ENCODE results near the gene BCAS1. TPM values are rescaled to one million over a fixed set of nuclear protein-coding genes. Genes with fewer than 3 reads are reported as not detected.
A peak's percentile ranks its signal among the peaks of the same experiment; 100 is the strongest.

BCAS1 gene
- total RNA-seq, 1 donor from 2014 or later, result under 0.01 TPM

DNA sequence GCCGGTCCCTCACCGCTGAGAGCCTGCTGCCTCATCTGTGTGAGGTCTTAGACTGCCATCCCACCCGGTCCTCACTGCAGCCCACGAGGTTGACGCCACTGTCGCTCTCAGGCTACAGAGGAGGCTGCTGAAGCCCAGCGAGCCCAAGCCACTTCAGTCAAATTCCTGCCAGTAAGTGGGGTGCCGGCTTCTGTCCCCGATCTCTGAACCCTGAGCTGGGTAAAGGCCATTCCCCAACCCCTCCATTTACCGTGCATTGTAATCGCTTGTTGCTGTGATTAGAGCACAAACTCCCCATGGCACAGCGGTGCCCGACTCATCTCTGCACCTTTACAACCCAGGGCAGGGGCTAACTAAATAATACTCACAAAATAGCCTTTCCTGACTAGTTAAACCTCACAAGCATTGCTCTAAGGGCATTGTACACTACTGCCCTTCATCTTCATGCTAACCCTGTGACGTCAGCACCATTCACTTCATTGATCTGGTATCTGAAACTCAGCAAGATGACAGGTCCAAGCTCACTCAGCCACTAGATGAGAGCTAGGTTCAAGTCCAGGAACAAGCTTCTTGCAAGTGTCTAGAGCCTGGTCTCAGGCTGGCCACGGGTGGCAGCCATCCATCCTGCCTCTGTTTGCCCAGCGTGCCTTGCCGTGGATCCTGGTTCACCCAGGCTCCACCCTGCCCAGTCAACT, 122.7 kb downstream of the BCAS1 start:
- no peak overlapping the region for H3K4me3 ChIP-seq (ENCODE audit: low read depth, low read length)
- TF ChIP-seq, protein P1, sequence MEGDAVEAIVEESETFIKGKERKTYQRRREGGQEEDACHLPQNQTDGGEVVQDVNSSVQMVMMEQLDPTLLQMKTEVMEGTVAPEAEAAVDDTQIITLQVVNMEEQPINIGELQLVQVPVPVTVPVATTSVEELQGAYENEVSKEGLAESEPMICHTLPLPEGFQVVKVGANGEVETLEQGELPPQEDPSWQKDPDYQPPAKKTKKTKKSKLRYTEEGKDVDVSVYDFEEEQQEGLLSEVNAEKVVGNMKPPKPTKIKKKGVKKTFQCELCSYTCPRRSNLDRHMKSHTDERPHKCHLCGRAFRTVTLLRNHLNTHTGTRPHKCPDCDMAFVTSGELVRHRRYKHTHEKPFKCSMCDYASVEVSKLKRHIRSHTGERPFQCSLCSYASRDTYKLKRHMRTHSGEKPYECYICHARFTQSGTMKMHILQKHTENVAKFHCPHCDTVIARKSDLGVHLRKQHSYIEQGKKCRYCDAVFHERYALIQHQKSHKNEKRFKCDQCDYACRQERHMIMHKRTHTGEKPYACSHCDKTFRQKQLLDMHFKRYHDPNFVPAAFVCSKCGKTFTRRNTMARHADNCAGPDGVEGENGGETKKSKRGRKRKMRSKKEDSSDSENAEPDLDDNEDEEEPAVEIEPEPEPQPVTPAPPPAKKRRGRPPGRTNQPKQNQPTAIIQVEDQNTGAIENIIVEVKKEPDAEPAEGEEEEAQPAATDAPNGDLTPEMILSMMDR (conservative IDR thresholded peaks at IDR 0.05; ENCODE audit: low read depth, low read length), result no peak
- DNase-seq (ENCODE audit: low read depth), result no peak

DNA sequence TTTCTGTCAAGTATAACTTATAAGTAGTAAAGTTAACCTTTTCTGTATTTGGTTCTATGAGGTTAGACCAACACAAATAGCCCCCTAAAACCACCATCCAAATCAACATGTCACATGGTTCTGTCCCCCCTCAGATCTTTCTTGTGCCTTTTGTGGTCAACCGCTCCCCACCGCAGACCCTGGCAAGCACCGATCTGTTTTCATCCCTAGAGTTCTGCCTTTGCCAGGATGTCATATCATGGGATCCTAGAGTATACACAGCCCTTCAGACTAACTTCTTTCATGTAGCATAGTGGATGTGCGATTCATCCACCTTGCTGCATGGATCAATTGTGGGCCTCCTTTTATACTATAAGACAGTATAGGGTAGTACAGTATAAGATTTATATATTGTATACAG, 124.3 kb downstream of the BCAS1 start:
- TF ChIP-seq, protein P1 (conservative IDR thresholded peaks at IDR 0.05; ENCODE audit: low read depth, low read length), result no peak
- H3K4me3 ChIP-seq (ENCODE audit: low read depth, low read length), result no peak overlapping the region
- DNase-seq (ENCODE audit: low read depth), result no peak

DNA sequence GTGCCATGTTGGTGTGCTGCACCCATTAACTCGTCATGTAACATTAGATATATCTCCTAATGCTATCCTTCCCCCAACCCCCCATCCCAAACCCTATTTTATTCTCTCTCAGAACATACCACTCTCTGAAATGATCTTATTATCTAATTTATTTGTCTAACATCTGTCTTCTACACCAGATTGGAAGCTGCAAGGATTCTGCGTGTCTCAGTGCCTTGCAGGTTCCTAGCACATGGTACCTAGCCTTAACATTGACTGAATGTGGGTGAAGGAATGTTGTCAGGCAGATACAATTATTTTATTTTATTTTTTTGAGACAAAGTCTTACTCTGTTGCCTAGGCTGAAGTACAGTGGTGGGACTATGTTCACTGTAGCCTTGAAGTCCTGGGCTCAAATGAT, 124.9 kb downstream of the BCAS1 start:
- TF ChIP-seq, protein P1 (conservative IDR thresholded peaks at IDR 0.05; ENCODE audit: low read depth, low read length), result no peak
- H3K4me3 ChIP-seq (ENCODE audit: low read depth, low read length), result no peak overlapping the region

DNA sequence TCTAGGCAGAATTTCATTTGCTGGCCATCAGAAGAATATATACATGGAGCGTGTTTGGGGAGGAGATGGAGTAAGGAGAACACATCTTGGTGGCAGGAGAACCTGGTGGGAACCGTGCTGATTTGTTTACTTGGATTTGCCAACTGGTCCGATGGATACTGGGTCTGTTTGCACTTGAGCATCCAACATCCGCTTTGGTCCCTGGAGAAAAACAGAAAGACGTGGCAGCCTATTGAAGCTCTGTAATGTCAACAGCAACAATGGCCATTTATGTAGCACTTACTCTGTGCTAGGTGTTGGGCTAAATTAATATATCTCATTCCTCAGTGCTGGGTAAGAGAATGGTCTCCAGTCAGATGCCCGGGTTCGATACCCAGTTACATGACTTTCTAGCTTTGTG, 125.6 kb downstream of the BCAS1 start:
- TF ChIP-seq, protein P1 (conservative IDR thresholded peaks at IDR 0.05; ENCODE audit: low read depth, low read length), result no peak
- no peak for DNase-seq (ENCODE audit: low read depth)
- no peak overlapping the region for H3K4me3 ChIP-seq (ENCODE audit: low read depth, low read length)

More for the DNA sequence above, 124.9 kb downstream of the BCAS1 start:
- DNase-seq (ENCODE audit: low read depth), result no peak

DNA sequence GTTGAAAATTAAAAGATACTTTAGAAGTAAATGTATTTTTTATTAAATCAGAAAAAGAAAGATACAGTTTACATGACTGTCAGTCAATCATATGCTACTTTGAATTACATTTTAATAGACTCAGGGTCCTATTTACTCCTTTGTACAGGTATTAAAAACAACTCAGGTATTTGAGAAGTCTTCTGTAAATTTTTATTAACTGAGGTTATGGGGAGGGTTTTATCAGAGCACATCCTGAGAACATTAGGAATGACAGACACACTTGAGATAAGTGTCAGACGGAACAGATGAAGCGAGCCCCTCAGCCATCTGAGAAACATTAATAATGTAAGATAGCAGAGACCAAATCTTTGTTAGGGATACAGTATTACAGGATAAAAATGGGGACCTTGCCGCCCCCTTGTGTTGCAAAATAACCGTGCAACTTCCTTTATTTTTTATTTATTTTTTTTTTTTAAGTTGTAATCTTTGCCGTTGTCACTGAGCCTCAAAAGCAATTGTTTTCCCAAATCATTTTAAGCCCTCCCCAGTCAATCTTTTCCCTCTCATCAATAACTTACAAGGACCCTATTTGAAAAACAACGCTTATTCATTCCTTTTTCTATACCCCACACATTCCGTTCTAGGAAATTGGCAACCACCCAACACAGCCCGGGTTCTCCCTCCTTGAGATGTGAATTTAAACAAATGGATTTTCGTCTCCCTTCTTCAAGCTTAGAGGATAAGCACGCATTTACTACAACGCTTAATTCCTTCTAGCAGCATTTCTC, 126.7 kb downstream of the BCAS1 start:
- no peak for DNase-seq (ENCODE audit: low read depth)
- H3K4me3 ChIP-seq (ENCODE audit: low read depth, low read length), result peak overlapping the region; percentile 31
- TF ChIP-seq, protein P1 (conservative IDR thresholded peaks at IDR 0.05; ENCODE audit: low read depth, low read length), result peak; percentile 65

DNA sequence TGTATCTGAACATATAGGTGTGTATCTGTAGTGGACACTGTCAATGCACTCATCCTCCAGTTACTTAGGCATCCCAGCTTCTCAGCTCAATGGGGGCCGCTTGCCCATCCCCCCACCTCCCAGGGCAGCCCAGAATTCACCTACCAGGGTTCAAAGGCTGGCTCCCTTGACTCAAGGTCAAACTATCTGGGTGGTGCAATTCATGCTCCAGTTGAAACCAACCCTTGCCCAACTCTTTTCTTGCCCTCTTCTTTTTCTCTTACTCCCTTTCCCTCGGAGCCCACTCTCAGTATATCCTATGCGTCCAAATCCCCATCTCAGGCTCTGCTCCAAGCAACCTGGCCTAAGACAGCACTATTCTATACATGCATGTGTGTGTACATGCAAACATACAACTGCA, 127.4 kb downstream of the BCAS1 start:
- DNase-seq (ENCODE audit: low read depth), result no peak
- H3K4me3 ChIP-seq (ENCODE audit: low read depth, low read length), result no peak overlapping the region
- TF ChIP-seq, protein P1 (conservative IDR thresholded peaks at IDR 0.05; ENCODE audit: low read depth, low read length), result no peak
